Activated T-cell treated with anti-CD3 and anti-CD28 coated beads for 24 hours (primary cell): ENCODE measurements around the gene MRPL43.

Experiments
- DNase-seq: peaks from one replicate; pipeline ENCODE4 v3.0.0-alpha.2; 2020; ENCODE audit warnings: low read depth

Gene MRPL43

DNA sequence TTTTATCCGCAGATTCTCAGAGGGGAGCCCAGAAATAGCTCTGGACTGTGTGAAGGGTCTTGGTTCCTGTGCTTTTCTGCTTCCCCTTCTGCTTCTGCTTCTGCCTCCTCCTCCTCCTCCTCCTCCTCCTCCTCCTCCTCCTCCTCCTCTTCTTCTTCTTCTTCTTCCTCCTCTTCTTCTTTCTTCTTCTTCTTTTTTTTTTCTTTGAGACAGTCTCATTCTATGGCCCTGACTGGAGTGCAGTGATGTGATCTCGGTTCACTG is 32.1 kb upstream of the MRPL43 start:
- no peak for DNase-seq

DNA sequence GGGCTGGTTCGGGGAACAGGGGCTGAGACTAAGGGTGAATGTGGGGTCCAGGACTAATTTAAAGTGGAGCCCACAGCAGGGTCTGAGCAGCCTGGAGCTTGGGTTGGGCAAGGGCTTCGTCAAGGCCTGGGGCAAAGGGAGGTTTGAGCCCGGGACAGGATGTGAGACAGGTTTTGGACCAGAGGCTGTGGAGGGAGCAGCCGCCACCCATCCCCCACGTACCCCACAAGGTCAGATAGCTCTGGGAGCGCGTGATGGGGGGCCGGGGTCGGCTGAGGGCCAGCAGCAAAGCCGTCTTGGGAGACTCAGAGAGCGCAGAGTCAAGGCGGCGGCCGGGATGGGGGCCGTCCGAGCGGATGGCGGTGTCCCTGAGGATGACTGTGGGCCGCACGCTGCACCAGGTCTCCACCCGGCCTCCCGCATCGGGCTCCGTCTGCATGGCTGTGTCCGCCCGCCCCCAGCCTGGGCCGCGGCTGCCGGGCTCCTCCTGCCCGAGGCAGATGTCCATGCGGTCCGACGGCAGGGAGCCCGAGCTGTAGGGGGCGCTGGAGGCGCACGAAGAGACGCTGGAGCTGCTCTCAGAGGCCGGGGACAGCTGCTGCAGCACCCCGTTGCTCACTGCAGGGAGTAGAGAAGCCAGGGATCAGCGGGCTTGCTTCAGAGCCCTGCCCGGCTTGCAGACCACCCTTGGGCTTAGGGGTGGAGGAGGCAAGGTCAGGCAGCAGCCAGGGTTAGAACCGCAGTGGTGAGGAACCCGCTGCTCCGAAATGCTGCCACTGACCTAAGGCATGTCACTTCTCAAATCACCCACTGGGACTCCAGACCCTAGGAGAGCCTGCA is 31.5 kb upstream of the MRPL43 start:
- DNase-seq: peak; percentile 69

DNA sequence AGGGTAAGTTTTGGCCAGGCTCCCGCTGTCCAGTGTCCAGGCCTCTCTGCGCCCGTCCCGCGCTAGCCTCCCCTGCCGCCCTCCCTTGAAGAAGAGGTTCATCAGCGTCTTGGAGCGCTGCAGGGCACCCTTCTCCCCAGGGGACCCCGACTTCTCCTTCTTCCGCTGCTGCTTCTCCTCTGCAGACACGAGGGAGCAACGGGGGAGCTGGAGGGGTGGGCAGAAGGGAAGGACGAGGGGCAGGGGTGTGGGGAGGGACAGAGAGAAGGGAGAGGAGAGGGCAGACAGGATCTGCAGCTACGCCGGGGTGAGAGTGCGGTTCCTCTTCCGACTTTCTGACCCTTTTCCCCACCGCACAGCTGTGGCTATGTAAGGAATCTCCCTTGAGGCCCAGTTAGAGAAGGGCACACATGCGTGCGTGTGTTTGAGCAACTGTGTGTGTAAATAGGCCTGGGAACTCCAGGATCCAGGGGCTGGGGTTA is 30.9 kb upstream of the MRPL43 start:
- DNase-seq: no peak

DNA sequence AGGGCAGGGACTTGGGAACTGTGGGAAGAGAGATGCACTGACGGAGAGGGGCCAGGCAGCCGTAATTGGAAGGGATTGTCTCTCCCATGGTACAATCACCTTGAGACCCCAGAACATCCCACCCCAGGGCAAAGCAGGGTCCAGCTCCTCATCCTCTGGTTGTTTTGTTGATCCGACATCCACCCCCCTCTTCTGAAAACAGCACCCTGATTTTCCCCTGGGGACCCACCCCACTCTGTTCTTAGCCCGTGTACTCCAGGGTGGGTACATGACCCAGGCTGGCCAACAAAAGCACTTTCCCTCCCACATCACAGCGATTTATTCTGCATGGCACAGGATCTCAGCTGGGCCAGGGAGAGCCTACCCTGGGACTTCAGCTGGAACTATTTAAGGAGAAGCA is 29.5 kb upstream of the MRPL43 start:
- no peak for DNase-seq

DNA sequence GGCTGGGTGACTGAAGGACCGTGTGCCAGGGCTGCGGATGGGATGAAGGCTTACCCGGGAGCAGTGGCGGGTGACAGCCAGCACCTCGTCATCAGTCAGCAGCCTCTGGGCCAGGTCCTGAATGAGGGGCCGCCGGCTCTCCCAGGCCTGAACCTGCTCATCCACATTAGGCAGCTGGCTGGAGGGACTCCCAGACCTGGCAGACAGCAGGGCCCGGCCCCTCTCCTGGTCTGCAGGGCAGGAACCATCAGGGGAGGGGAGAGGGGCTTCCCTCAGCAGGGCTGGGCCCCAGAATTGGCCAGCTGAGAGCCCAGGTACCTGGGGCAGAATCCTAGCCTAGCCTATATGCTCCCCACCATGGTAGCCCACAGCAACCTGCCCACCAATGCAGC is 28.3 kb upstream of the MRPL43 start:
- no peak for DNase-seq

DNA sequence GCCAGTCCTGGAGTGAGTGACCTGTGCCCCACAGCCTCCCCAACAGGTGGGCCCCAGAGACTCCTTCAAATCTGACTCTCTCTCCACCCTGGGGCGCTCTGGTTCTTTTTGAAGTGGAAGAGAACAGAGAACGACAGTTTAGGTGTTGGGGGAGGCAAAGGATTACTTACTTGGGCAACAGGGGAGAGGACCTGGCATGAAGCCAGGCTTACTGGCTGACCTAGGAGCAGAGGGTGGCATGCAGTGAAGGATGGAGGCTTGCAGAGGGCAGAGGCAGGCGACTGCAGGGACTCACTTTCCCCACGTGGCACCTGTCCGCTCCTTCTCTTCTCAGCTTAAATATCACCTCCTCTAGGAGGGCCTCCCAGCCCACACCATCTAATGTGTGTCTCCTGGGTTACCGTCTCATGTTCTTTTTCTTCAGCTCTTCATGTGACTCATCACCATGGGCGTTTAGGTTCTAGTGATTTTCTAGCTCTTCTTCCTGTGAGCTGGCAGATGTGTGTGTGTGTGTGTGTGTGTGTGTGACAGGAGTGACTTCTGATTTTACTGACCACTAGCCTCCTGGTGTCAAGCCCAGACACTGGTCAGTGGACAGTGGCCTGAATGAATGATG is 27.8 kb upstream of the MRPL43 start:
- DNase-seq: no peak

DNA sequence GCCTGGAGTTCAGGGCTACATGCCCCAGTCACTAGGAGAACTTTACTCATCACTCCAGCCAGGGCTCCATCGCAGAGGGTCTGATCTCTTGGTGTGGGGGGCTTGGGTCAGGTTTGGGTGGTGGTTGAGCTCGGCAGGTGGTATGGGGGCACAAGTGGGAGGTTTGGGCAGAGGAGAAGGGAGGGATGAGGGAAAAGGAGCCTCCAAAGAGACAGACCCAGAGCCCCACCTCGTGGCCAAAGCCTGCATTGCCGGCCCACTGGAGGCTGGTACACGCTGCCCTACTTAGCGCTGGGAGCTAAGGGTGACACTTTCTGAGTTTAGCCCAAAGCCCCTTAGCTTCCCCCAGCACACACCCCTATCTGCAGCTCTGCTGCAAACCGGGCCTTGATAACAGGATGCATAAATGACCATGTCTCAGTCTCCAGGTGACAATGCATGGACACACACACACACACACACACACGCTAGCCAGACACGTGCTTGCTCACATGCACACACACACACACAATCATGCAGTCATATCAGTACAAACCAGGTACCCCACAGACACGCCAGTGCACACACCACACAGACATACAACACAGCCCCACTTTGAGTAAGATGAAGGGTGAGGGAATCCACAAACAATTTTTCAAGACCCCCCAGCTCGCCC is 27.1 kb upstream of the MRPL43 start:
- peak; percentile 63 for DNase-seq

DNA sequence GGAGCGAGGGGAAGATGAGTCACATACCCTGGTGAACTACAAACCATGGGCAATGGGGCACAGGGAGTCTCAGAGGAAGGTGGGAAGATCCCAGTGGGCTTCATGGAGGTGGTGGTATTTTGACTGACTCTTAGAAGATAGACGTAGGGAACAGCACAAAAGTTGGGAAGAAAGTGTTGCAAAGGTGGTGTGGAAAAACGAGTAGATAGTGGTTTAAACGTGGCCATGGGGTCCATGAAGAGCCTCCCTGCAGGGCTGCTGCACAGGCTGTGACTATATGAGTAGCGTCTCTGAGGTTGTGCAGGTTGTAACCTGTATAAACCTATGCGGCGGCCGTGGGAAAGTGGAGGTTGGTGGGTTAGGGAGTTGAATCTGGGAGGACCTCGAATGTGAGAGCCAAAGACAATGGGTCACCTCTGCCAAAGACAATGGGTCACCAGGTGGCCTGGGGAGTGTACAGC is 26.1 kb upstream of the MRPL43 start:
- DNase-seq: no peak

DNA sequence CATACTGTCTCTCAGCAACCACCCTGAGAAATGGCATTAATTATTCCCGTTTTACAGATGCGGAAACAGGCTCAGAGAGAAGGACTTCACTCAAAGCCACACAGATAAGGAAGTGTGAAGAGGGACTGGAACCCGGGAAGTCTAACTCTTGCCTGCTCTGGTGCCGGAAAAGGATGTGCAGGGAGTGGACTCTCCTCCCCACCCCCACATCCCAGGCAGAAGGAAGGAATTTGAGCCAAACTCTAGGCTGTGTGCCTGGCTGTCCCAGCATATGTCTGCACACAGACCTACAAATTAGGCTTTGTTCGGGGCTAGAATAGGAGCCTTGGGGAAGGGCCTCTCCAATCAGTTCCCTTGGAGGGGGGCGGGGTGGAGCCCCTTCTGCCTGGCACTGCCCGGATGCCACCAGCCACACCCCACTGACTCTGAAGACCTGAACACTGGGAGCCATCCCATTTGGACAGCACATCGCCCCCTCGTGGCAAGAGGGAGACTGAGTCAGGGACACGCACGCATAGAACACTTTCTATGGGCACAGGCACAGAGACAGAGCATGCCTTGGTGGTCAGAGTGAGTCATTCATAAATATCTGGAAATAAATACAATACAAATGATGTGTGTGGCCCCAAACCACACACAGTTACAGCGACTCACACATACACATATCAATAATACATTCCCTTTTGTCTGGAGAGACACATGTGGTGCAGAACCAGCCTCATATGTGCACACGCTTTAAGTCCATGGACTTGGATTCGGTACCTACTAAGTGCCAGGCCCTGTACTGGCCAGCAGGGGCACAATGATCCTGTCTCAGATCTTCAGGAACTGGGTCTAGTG is 25.4 kb upstream of the MRPL43 start:
- DNase-seq: peak; percentile 70

DNA sequence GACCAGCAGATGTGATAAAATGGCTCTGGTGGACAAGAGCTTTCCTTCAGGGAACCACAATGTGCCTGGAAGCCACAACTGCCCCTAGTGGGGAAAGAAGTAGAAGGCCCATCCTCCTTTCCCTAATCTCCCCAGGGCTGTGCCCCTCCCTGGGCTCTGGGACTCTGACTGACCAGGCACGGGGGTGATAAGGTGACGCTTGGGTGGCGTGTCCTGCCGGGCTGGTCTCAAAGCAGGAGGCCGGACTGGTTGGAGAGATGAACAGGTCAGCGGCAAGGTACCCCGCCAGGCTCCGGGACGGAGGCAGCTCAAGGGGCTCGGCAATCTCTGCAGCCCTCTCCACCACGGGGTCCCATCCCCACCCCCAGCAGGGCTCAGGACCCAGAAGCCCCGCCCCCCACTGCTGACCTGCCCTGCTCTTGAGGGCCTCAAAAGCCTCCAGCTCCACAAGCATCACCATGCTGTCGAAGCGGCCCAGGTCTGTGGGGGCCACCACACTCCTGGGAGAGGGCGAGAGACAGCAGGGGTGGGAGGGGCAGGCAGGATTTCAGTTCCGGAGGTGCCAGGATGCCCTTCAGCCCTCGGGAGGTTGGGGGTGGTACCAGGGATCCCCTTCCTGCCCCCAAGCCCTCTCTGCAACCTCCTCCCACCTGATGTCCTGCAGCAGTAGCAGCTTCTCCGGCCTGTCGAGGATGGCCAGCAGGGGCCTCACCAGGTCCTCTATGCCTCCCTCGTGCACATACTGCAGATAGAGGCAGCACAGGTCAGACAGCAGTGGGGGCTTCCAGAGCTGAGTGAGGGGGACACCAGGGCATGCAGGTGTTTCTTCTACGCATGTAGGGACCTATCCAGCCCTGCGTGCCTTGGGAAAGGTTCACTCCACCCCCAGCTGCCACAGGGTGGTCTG is 24.5 kb upstream of the MRPL43 start:
- DNase-seq: no peak

DNA sequence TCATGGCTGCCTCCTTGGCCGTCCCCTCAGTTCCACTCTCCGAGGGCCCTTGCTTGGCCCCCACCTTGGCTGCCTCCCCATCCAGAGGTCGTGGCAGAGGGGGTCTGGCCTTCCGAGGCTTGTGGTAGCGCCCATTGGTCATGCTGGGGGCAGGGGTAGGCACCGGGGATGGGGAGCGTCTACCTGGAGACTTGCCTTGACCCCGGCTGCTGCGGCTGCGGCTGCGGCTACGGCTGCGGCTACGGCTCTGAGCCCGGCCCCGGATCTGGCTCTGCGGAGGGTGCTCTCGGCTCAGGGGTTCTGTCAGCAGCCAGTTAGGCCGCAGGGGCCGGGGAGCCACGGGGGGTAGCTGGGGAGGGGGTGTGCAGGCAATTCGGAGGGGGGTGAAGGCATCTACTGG is 23.0 kb upstream of the MRPL43 start:
- DNase-seq: no peak

DNA sequence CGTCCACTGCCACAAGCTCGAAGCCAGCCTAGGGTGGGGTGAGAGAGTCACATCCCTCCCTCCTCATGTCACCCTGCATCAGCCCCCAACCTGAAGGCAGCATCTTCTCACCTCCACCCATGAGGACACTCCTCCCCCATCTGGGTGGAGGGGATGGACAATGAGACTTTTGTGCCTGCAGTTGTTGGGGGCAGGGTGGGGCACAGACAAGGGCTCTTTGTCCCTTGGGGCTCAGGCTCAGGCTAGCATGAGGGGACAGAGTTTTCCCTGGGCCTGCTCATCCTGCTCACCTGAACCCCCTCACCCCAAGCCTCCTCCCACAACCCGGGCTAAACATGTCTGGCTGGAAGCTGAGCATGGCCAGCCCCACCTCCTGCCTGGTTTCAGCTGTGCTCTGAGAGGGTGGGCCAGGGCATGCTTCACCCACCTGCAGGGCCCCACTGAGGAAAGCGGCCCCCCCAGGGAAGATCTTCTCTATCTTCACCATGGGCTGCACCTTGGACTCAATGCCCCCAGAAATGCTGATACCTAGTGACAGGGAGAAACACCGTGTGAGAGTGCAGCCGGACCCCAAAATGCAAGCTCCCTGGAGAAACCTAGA is 21.6 kb upstream of the MRPL43 start:
- no peak for DNase-seq

DNA sequence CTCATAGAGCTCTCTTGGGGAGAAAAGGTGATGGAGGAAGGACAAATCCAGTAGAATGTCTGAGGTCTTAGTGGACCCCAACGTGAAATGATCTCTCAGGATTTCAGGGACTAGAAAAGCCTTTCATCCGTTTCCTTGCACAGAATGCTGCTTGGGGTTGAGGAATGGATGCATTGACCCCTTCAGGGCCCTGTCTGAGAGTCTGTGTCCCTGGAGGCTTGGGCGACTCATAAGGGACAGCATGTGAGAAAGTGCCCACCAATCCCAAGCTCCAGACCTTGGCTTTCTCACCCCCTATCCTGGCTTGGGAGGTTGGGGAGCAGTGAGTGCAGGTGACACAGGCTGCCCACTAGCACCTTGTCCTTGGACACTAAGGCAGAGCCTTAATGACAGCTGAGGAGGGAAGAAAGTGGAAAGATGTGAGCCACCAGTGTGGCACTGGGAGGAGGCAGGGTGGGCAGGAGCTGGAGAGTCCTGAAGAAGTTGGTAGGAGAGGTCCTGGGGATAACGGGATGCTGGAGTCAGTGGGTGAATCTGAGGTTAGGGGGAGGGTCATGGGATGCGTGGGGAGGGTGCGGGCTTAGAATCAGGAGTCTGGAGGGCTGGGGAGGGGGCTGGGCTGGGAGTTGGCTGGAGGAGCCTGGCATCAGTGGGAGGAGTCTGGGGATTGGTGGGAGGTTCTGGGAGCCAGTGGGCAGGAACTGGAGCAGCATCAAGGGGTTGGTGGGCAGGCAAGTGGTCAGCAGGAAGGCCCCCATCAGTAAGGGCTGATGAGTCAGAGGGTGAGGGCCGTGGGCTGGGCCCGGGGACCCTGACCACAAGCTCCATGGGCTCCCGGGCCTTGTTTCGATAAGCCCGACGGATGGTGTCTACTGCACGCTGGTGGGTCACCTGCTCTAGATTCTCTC is 20.9 kb upstream of the MRPL43 start:
- DNase-seq: no peak

DNA sequence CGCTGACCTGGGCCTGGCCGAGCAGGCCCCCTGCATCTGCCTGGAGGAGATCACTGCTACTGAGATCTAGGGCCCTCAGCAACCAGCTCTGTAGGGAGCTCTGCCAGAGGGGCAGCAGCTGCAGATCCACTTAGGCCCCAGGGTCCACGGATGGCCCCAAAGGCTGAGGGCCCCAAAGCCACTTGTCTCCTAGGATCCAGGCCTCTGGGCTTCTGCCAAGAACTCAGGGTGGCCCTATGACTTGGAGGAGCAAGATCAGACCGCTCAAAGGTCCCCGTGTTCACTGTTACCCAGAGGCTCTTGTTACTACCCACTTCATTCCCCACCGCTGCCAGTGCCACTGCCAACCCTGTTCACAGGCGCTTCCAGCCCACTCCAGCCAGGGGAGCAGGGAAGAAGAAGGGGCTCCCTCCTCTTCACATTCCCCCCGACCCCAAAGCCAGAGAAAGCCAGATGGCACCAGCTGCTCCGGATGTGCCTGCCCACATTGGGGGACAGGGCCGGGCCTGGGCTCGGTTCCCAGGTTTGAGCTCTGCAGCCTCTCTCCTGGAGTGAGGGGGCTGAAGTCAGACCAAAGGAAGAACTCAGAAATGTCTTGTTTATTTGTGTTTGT is 19.9 kb upstream of the MRPL43 start:
- no peak for DNase-seq

DNA sequence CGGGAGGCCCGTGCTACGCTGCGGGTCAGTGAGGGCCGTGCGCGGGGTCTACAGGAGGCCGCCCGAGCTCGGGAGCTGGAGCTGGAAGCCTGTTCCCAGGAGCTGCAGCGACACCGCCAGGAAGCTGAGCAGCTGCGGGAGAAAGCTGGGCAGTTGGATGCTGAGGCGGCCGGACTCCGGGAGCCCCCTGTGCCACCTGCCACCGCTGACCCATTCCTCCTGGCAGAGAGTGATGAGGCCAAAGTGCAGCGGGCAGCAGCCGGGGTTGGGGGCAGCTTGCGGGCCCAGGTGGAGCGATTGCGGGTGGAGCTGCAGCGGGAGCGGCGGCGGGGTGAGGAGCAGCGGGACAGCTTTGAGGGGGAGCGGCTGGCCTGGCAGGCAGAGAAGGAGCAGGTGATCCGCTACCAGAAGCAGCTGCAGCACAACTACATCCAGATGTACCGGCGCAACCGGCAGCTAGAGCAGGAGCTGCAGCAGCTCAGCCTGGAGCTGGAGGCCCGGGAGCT is 19.3 kb upstream of the MRPL43 start:
- DNase-seq: no peak

DNA sequence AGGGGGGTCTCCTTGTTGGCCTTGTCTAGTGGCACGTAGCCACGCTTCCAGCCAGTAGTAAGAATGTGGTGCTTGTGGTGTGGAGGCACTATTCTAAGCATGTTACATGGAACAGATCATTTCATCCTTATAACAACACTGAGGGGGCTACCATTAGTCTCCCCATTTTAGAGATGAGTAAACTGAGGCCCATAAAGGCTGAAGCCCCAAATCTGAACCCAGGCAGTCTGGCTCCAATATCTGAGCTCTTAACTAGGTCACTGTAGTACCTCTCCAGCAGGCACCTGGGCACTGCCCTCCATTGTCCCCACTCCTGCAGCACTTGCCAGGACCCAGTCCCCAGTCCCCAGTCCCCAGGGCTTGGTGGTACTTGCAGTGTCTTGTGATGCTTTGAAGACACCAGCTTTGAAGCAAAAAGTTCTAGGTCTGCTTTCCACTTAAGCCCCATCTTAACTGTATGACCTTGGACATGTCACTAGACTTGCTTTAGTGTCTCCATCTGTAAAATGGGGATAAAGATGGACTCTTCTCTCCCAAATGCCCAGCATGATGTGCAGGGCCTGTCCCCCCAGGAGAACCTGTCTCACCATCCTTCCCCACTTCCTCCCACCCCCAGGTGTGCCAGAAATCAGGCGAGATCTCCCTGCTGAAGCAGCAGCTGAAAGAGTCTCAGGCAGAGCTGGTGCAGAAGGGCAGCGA is 18.7 kb upstream of the MRPL43 start:
- DNase-seq: no peak

DNA sequence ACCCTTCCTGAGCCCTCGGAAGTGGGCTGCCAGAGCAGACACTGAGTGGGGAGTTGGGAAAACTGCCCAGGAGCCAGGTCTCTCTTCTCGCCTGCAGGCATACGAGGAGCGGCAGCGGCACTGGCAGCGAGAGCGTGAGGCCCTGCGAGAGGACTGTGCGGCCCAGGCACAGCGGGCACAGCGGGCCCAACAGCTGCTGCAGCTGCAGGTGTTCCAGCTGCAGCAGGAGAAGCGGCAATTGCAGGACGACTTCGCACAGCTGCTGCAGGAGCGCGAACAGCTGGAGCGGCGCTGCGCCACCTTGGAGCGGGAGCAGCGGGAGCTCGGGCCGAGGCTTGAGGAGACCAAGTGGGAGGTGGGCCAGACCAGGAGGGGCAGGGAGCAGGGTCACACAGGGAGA is 18.1 kb upstream of the MRPL43 start:
- no peak for DNase-seq

DNA sequence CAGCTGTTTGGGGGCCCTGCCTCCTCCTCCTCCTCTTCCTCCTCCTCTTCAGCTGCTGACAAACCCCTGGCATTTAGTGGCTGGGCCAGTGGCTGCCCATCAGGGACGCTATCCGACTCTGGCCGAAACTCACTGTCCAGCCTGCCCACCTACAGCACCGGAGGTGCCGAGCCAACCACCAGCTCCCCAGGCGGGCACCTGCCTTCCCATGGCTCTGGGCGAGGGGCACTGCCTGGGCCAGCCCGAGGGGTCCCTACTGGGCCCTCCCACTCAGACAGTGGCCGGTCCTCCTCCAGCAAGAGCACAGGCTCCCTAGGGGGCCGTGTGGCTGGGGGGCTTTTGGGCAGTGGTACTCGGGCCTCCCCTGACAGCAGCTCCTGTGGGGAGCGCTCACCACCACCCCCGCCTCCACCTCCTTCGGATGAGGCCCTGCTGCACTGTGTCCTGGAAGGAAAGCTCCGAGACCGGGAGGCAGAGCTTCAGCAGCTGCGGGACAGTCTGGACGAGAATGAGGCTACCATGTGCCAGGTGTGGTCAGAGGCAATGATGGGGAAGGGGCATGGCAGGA is 16.4 kb upstream of the MRPL43 start:
- no peak for DNase-seq
